ENCODE measurements around the gene SLC35E4.

Gene SLC35E4

GRCh38 chr22:30685178-30685577 lies 49.6 kb downstream of the SLC35E4 start:
- no peak for DNase-seq (ENCODE audit: extremely low read depth in 1 of 2, low read depth in 1 of 2)

- no peak for DNase-seq (ENCODE audit: extremely low read depth in 1 of 2, low read depth in 1 of 2)
Measured at GRCh38 chr22:30687358-30687757, 51.8 kb downstream of the SLC35E4 start.

- DNase-seq (ENCODE audit: extremely low read depth in 1 of 2, low read depth in 1 of 2) = no peak
Measured at GRCh38 chr22:30689622-30690021, 54.0 kb downstream of the SLC35E4 start.

GRCh38 chr22:30691204-30691603 lies 55.6 kb downstream of the SLC35E4 start:
- no peak for DNase-seq (ENCODE audit: extremely low read depth in 1 of 2, low read depth in 1 of 2)

GRCh38 chr22:30694171-30694639 lies 58.6 kb downstream of the SLC35E4 start:
- DNase-seq (ENCODE audit: extremely low read depth in 1 of 2, low read depth in 1 of 2) = peak in 1 of 2 donors; percentile 42

- peak in 1 of 2 donors; percentile 4 for DNase-seq (ENCODE audit: extremely low read depth in 1 of 2, low read depth in 1 of 2)
Measured at GRCh38 chr22:30694640-30695350, 59.2 kb downstream of the SLC35E4 start, which contains the start of gene OSBP2. Gene OSBP2 (plus strand): TSS chr22:30694874. CDS start chr22:30694910, 36 bp downstream.

- DNase-seq (ENCODE audit: extremely low read depth in 1 of 2, low read depth in 1 of 2) = no peak
Measured at GRCh38 chr22:30695351-30695851, 59.8 kb downstream of the SLC35E4 start.

GRCh38 chr22:30695871-30696655 lies 60.5 kb downstream of the SLC35E4 start:
- no peak for DNase-seq (ENCODE audit: extremely low read depth in 1 of 2, low read depth in 1 of 2)

Measured in activated CD8-positive, alpha-beta memory T cell treated with anti-CD3 and anti-CD28 coated beads for 1 hour (primary cell).